SK-N-SH (cell line): ENCODE data around the gene PDLIM5. TPM values are rescaled to one million over a fixed set of nuclear protein-coding genes. Genes with fewer than 3 reads are reported as not detected.

ENCODE experiments used
- CTCF ChIA-PET: fragments of 300-600, 350-600 bp; formaldehyde crosslinking; extraction: SDS; loops from one replicate; lab custom pipeline; 2021; lab: Yijun Ruan, JAX
- POLR2A ChIA-PET: fragments of 350-600 bp; sonication (Branson Sonifier 250); formaldehyde crosslinking; extraction: SDS; loops from one replicate; lab custom pipeline; 2020; ENCODE audit warnings: antibody characterized with exemption, inconsistent platforms; lab: Yijun Ruan, JAX
- DNase-seq: peaks from one replicate; pipeline ENCODE4 v3.0.0; 2012
- H2AFZ ChIP-seq: fragments of 200-600 bp; sonication (generic); 2 replicates; pipeline ENCODE4 v1.8.1; 2016; ENCODE audit warnings: antibody characterized with exemption, mild to moderate bottlenecking, low read depth
- H3F3A ChIP-seq: fragments of 200-600 bp; sonication (generic); replicated peaks from 2 replicates; pipeline ENCODE3; 2016; ENCODE audit warnings: antibody characterized with exemption, mild to moderate bottlenecking; ENCODE audit not compliant: insufficient read depth
- H3K27ac ChIP-seq, 2 experiments: fragments of 200-500 bp in 1 of 2; fragments of 200-600 bp in 1 of 2; sonication (Bioruptor generic) in 1 of 2; sonication (generic), shearing (Covaris generic) in 1 of 2; 2 replicates each; pipeline versions ENCODE4 v1.5.1 to v1.6.1; 2014 to 2016; ENCODE audit warnings: low read depth in 2 of 2, inconsistent platforms in 1 of 2, low read length in 1 of 2, mild to moderate bottlenecking in 1 of 2, mixed read lengths in 1 of 2
- H3K27me3 ChIP-seq: fragments of 200-600 bp; sonication (generic), shearing (Covaris generic); 2 replicates; pipeline ENCODE4 v1.6.1; 2016; ENCODE audit warnings: mixed run types; ENCODE audit not compliant: insufficient read depth
- H3K36me3 ChIP-seq, 2 experiments: fragments of 200-500 bp in 1 of 2; fragments of 200-600 bp in 1 of 2; sonication (Bioruptor generic) in 1 of 2; sonication (generic) in 1 of 2; replicated peaks in 1 of 2; 2 replicates each; pipeline versions ENCODE3 to v1.5.1; 2014 to 2016; ENCODE audit warnings: low read length in 1 of 2, mild to moderate bottlenecking in 1 of 2; ENCODE audit not compliant: insufficient read depth in 2 of 2, control insufficient read depth in 1 of 2
- H3K4me1 ChIP-seq, 2 experiments: fragments of 200-500 bp in 1 of 2; fragments of 200-600 bp in 1 of 2; sonication (Bioruptor generic) in 1 of 2; sonication (generic), shearing (Covaris generic) in 1 of 2; 2 replicates each; pipeline versions ENCODE4 v1.5.1 to v1.6.1; 2014 to 2016; ENCODE audit warnings: low read depth in 1 of 2, low read length in 1 of 2, mixed run types in 1 of 2; ENCODE audit not compliant: insufficient read depth in 2 of 2, control insufficient read depth in 1 of 2
- H3K4me2 ChIP-seq: fragments of 200-600 bp; sonication (generic), shearing (Covaris generic); 2 replicates; pipeline ENCODE4 v1.6.1; 2017; ENCODE audit warnings: mixed run types
- H3K4me3 ChIP-seq, 2 experiments: fragments of 200-500 bp in 1 of 2; fragments of 200-600 bp in 1 of 2; sonication (Bioruptor generic) in 1 of 2; sonication (generic), shearing (Covaris generic) in 1 of 2; 2 replicates each; pipeline versions ENCODE4 v1.5.1 to v1.8.1; 2014 to 2016; ENCODE audit warnings: low read depth in 2 of 2, inconsistent platforms in 1 of 2, low read length in 1 of 2, mild to moderate bottlenecking in 1 of 2, mixed read lengths in 1 of 2, moderate library complexity in 1 of 2
- H3K79me2 ChIP-seq: fragments of 200-600 bp; sonication (generic); 2 replicates; pipeline ENCODE4 v1.8.1; 2017; ENCODE audit warnings: mild to moderate bottlenecking; ENCODE audit not compliant: insufficient read depth
- H3K9ac ChIP-seq: fragments of 200-600 bp; sonication (generic); 2 replicates; pipeline ENCODE4 v1.6.1; 2017; ENCODE audit warnings: mixed run types
- H3K9me2 ChIP-seq: fragments of 200-600 bp; sonication (generic); 2 replicates; pipeline ENCODE4 v1.6.1; 2017; ENCODE audit warnings: mixed run types
- H3K9me3 ChIP-seq: fragments of 200-600 bp; sonication (generic); 2 replicates; pipeline ENCODE4 v1.6.1; 2017; ENCODE audit warnings: mixed run types, mild to moderate bottlenecking, moderate library complexity
- H4K20me1 ChIP-seq: fragments of 200-600 bp; sonication (generic); 2 replicates; pipeline ENCODE4 v1.6.1; 2017; ENCODE audit warnings: mild to moderate bottlenecking, mixed run types; ENCODE audit not compliant: insufficient read depth
- CTCF ChIP-seq: fragments of 200-600 bp; sonication (generic); IDR thresholded peaks from 2 replicates; pipeline ENCODE4 v1.6.1; 2017; ENCODE audit warnings: antibody characterized with exemption, mild to moderate bottlenecking, moderate library complexity
- ELF1 ChIP-seq: IDR thresholded peaks from 2 replicates; pipeline ENCODE4 v1.4.0; 2012
- EP300 ChIP-seq, 2 experiments: IDR thresholded peaks; 2 replicates each; pipeline versions ENCODE4 v1.4.0 to v1.6.1; 2012; ENCODE audit warnings: borderline replicate concordance in 1 of 2, low read depth in 1 of 2, low read length in 1 of 2
- EZH2phosphoT487 ChIP-seq: fragments of 200-600 bp; sonication (generic); IDR thresholded peaks from 2 replicates; pipeline ENCODE4 v1.6.1; 2017; ENCODE audit warnings: low read depth, mixed run types, mild to moderate bottlenecking, antibody characterized with exemption, moderate library complexity, borderline replicate concordance
- FOSL2 ChIP-seq: IDR thresholded peaks from 2 replicates; pipeline ENCODE4 v1.4.0; 2012; ENCODE audit warnings: low read depth, mild to moderate bottlenecking, moderate library complexity, borderline replicate concordance
- FOXM1 ChIP-seq: IDR thresholded peaks from 2 replicates; pipeline ENCODE4 v1.4.0; 2012; ENCODE audit warnings: low read depth, mild to moderate bottlenecking
- GABPA ChIP-seq: IDR thresholded peaks from 2 replicates; pipeline ENCODE4 v1.4.0; 2012; ENCODE audit warnings: low read depth, mild to moderate bottlenecking
- GATA2 ChIP-seq: sonication (generic); formaldehyde crosslinking; IDR thresholded peaks from 2 replicates; pipeline ENCODE4 v1.5.0; 2020; ENCODE audit warnings: mild to moderate bottlenecking, missing genetic modification reagents
- JUND ChIP-seq: IDR thresholded peaks from 2 replicates; pipeline ENCODE4 v1.4.0; 2012
- MEF2A ChIP-seq: IDR thresholded peaks from 2 replicates; pipeline ENCODE4 v1.4.0; 2012; ENCODE audit warnings: low read depth, borderline replicate concordance
- NFIC ChIP-seq: IDR thresholded peaks from 2 replicates; pipeline ENCODE4 v1.4.0; 2012; ENCODE audit warnings: borderline replicate concordance
- PBX3 ChIP-seq: IDR thresholded peaks from 2 replicates; pipeline ENCODE4; 2012
- RXRA ChIP-seq: IDR thresholded peaks from 2 replicates; pipeline ENCODE4 v1.4.0; 2012; ENCODE audit warnings: low read depth, mild to moderate bottlenecking, borderline replicate concordance
- TCF12 ChIP-seq: IDR thresholded peaks from 2 replicates; pipeline ENCODE4 v1.4.0; 2012
- TEAD4 ChIP-seq: IDR thresholded peaks from 2 replicates; pipeline ENCODE4 v1.4.0; 2012; ENCODE audit warnings: mild to moderate bottlenecking, borderline replicate concordance; ENCODE audit not compliant: insufficient read depth
- YY1 ChIP-seq: IDR thresholded peaks from 2 replicates; pipeline ENCODE4 v1.4.0; 2012; ENCODE audit warnings: low read depth, mild to moderate bottlenecking
- WGBS: methylation state at CpG from one replicate; pipeline ENCODE4 v1.1.6; 2017; ENCODE audit warnings: low lambda C conversion rate; 5-methylcytosine and 5-hydroxymethylcytosine counted together
- polyA plus RNA-seq, 3 experiments: library from polyadenylated mRNA; depleted of rRNA; stranded (reverse); fragments of >200 nt; gene quantifications; 2 replicates each; pipeline ENCODE4 v1.2.3, GENCODE V29; 2012
- TF ChIP-seq, protein P1 (sequence below): IDR thresholded peaks from 2 replicates; pipeline ENCODE4 v1.4.0; 2012; ENCODE audit warnings: low read depth

PDLIM5 gene
- polyA plus RNA-seq, 1 of the 3 experiments (the other 2 are of a cell fraction) = 36.7 TPM

DNA sequence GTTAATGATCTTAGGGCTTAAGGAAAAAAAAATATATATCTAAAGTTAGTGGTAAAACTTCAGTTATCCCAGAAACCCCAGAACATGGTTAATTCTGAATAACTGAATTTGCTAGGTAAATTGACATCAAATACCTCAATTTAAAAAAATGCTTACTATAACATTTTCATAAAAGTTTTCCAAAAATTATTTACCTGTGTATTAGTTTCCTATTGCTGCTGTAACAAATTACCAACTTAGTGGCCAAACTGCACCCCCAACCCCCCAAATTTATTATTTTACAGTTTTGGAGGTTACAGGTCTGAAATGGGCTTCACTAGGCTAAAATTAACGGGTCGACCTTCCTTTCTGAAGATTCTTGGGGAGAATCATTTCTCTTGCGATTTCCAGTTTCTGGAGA lies 95.2 kb downstream of the PDLIM5 start:
- ChIA-PET POLR2A (no interaction called here), CTCF (no interaction called here)
- Histone ChIP-seq H3K4me1 (peaks cover 0 to 27% of the 10 kb centered on the region in 2 experiments; a peak in 3 of 4 replicates), H3K79me2 (peaks cover 71% of the 10 kb centered on the region), H3K9me2 (no peaks in the 10 kb centered on the region), H3K36me3 (peaks cover 0 to 18% of the 10 kb centered on the region in 2 experiments), H3K27ac (peak overlapping the region in 1 of 2 experiments; percentile 71; a peak in 1 of 4 replicates), H4K20me1 (no peaks in the 10 kb centered on the region), H2AFZ (no peak overlapping the region), H3K27me3 (no peaks in the 10 kb centered on the region), H3F3A (peaks cover 42% of the 10 kb centered on the region), H3K9ac (no peak overlapping the region), H3K4me3 (no peak overlapping the region), H3K9me3 (no peaks in the 10 kb centered on the region), H3K4me2 (no peak overlapping the region)
- DNase-seq = no peak
- 94% methylated on average over 3 of the region's 3 CpGs for whole genome bisulfite sequencing
- TF ChIP-seq TCF12 (no peak), NFIC (no peak), CTCF (no peak)
- TF ChIP-seq, all 33 proteins: peak for 0

DNA sequence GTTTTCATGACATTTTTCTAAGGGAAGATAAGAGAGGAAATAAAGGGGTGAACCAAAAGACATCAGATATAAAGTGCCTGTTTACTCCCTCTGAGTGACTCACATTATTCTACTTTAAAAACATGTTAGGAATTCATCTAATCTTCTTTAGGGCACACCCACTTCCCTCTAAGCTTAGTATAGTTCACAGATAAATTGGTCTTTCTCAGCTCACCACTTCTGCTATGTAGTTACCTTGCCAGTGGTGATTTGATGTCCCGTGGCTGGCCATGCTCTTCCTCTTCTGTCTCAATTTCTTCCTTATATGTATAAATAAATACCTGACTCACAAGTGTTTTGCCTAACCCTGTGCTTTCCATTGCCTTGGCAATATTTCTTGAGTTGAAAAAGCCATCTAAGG lies 96.8 kb downstream of the PDLIM5 start:
- peaks cover 0 to 27% of the 10 kb centered on the region in 2 experiments; a peak in 3 of 4 replicates for H3K4me1 ChIP-seq
- no peaks in the 10 kb centered on the region for H3K9me2 ChIP-seq
- no peak for DNase-seq
- POLR2A ChIA-PET = no interaction called here
- CTCF ChIA-PET = no interaction called here
- H3K4me3 ChIP-seq = no peak overlapping the region
- WGBS = 10% methylated on average over 1 of the region's 1 CpG
- H3K27me3 ChIP-seq = no peaks in the 10 kb centered on the region
- peak overlapping the region; percentile 32 for H3K4me2 ChIP-seq
- H3F3A ChIP-seq = peaks cover 49% of the 10 kb centered on the region
- H3K79me2 ChIP-seq = peaks cover 59% of the 10 kb centered on the region
- peak overlapping the region; percentile 12; the same call in 1 of the 2 replicates for H3K9ac ChIP-seq
- H2AFZ ChIP-seq = no peak overlapping the region; the same call in 1 of the 2 replicates
- H3K36me3 ChIP-seq = peaks cover 0 to 17% of the 10 kb centered on the region in 2 experiments
- TF ChIP-seq FOSL2 = peak; percentile 72
- no peak for TF ChIP-seq GATA2 (CRISPR knock-in tag)
- TF ChIP-seq YY1 = no peak
- no peak for TF ChIP-seq CTCF
- peak; percentile 24; the same call in 1 of the 2 replicates for TF ChIP-seq MEF2A
- TF ChIP-seq PBX3 = peak; percentile 18; the same call in 1 of the 2 replicates
- TF ChIP-seq TEAD4 = 0 out of 2 replicates have a peak, but pooled peaks have one; percentile 53
- TF ChIP-seq EP300 (IDR thresholded peaks at IDR 0.05; ENCODE audit: borderline replicate concordance in 1 of 2, low read depth in 1 of 2, low read length in 1 of 2) = peak in 1 of 2 experiments; percentile 58; a peak in 2 of 4 replicates
- peak; percentile 4; the same call in 1 of the 2 replicates for TF ChIP-seq NFIC
- TF ChIP-seq, protein P1, sequence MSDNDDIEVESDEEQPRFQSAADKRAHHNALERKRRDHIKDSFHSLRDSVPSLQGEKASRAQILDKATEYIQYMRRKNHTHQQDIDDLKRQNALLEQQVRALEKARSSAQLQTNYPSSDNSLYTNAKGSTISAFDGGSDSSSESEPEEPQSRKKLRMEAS = 0 out of 2 replicates have a peak, but pooled peaks have one; percentile 19
- TF ChIP-seq EZH2phosphoT487 = no peak
- TF ChIP-seq RXRA = peak; percentile 73; the same call in 1 of the 2 replicates
- TF ChIP-seq FOXM1 = no peak
- no peak for TF ChIP-seq ELF1
- no peak for TF ChIP-seq GABPA
- peak; percentile 61 for TF ChIP-seq JUND
- H4K20me1 ChIP-seq = no peaks in the 10 kb centered on the region
- H3K9me3 ChIP-seq = no peaks in the 10 kb centered on the region
- peak overlapping the region; percentile 62 to 71; a peak in 3 of 4 replicates for H3K27ac ChIP-seq
